H1 (cell line): Measurements from ENCODE around the gene PRKCA. TPM values are rescaled to one million over a fixed set of nuclear protein-coding genes. Genes with fewer than 3 reads are reported as not detected.

ENCODE experiments used
- CBX5 ChIP-seq: fragments of 300-800, 300-1000 bp; sonication (generic); IDR thresholded peaks from 2 replicates; pipeline ENCODE4 v1.7.1; 2016; ENCODE audit warnings: antibody characterized with exemption, low read length, low read depth
- RAD21 ChIP-seq, 2 experiments: IDR thresholded peaks in 1 of 2; conservative IDR thresholded peaks in 1 of 2; 2 replicates each; pipeline ENCODE4 v1.6.1; 2011; ENCODE audit warnings: low read depth in 2 of 2, low read length in 2 of 2, improper control_type of control experiment in 1 of 2, inconsistent platforms in 1 of 2, mild to moderate bottlenecking in 1 of 2, moderate library complexity in 1 of 2
- RFX5 ChIP-seq: IDR thresholded peaks from 2 replicates; pipeline ENCODE4 v1.6.1; 2011; ENCODE audit warnings: low read depth, low read length, improper control_type of control experiment, borderline replicate concordance
- TEAD4 ChIP-seq: IDR thresholded peaks from 2 replicates; pipeline ENCODE4 v1.6.1; 2012; ENCODE audit warnings: low read depth, low read length, inconsistent platforms, mixed read lengths
- YY1 ChIP-seq: IDR thresholded peaks from 2 replicates; pipeline ENCODE4 v1.6.1; 2011; ENCODE audit warnings: low read depth, mild to moderate bottlenecking, low read length
- polyA plus RNA-seq, 7 experiments: library from polyadenylated mRNA; depleted of rRNA in 3 of 7; stranded (reverse) in 5 of 7; unstranded in 2 of 7; fragments of >200 nt in 5 of 7; fragments of 200-250 nt in 2 of 7; gene quantifications; 1 replicate in 5 of 7; 2 replicates in 1 of 7; 4 replicates in 1 of 7; pipeline versions ENCODE4 v1.2.1 to v1.2.3, GENCODE V29; 2011 to 2013; ENCODE audit warnings: missing spikeins in 2 of 7, mixed read lengths in 2 of 7
- total RNA-seq: library from RNA; stranded (reverse); fragmentation: NEBNext Ultra II Directional; extraction: Animal tissue kit (Norgen Biotek cat#: 25700); gene quantifications from 2 replicates; pipeline ENCODE4 v1.2.1, GENCODE V29; 2021

PRKCA gene
- total and polyA plus RNA-seq, 2 of the 8 experiments (the other 6 are each of a cell fraction or from before 2014, with no cell fraction given), result 5.8 to 17.8 TPM

GRCh38 chr17:66562119-66562518, 259.7 kb downstream of the PRKCA start (continued):
- TF ChIP-seq RAD21 (IDR thresholded peaks at IDR 0.05 in 1 of 2, conservative IDR thresholded peaks at IDR 0.05 in 1 of 2; ENCODE audit: low read depth in 2 of 2, low read length in 2 of 2), result no peak
- TF ChIP-seq CBX5, result no peak
- TF ChIP-seq TEAD4, result no peak
- no peak for TF ChIP-seq RFX5
- TF ChIP-seq YY1, result no peak
